HG03342 (cell line): ENCODE data around the gene KRTAP1-3.
"Not testable (repeated sequence)": the region's sequence is repeated elsewhere in the genome, so short reads cannot be mapped to it uniquely, and the experiment has no call there.

Experiments
- ATAC-seq: cut with Tn5 transposase; IDR thresholded peaks from one replicate; pipeline ENCODE4 v1.9.1; 2021; ENCODE audit warnings: mild to moderate bottlenecking, moderate library complexity; ENCODE audit not compliant: unreplicated experiment

KRTAP1-3 gene

DNA sequence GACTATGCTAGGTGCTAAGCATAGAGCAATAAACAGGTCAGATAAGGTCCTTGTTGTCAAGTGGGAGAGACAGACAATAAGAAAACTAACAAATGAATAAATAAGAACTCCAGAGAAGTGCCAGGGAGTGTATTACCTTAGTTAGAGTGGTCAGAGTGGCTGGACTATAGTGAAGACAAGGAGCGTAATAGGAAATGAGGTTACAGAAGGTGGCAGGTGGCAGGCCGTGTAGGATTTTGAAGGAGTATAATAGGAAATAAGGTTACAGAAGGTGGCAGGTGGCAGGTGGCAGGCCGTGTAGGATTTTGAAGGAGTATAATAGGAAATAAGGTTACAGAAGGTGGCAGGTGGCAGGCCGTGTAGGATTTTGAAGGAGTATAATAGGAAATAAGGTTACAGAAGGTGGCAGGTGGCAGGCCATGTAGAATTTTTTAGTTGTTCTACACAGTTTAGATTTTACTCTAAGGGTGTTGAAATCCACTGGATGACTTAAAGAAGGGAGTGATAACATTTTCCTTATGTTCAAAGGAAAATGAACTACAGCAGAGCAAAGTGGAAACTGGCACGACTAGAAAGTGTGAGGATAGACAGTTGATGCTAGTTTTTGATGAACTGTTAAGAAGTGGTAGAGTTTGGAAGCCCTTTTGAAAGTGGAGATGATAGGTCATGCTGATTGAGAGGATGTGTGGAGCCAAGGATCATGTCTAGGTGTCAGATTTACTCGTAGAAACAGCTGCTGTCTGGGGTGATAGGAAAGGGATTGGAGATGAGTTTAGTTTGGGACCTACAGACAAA is 22.2 kb downstream of the KRTAP1-3 start:
- no peak for ATAC-seq

DNA sequence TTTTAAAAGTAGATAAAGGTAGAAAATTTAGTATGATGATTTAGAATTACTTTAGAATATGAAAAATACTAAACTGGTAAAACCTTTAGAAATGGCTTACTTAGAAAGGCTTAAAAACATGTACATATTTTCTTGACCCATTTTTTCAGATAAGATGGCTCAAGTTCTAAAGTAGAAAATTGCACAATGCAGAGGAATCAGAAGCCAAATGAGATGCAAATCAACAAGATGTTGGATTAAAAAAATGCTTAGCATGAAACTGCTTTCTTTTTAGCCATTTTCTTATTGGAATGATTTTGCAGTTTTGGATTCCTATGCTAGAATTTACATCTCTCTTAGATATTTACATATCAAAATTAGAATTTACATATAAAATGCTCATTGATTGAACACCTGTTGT is 24.2 kb downstream of the KRTAP1-3 start:
- no peak for ATAC-seq

DNA sequence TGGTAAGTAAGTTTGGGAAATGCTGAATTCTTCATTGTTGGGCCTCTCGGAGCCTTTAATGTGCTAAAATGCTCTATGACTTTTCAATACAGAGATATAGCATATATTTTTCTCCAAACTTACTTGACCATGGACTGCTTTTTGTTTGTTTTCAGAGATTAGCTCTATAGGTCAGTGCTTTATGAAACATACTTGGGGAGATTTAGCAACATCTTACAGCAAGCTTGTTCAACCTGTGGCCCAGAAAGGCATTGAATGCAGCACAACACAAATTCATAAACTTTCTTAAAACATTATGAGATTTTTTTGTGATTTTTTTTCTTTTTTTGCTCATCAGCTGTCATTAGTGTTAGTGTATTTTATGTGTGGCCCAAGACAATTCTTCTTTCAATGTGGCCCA is 24.7 kb downstream of the KRTAP1-3 start:
- ATAC-seq = no peak

DNA sequence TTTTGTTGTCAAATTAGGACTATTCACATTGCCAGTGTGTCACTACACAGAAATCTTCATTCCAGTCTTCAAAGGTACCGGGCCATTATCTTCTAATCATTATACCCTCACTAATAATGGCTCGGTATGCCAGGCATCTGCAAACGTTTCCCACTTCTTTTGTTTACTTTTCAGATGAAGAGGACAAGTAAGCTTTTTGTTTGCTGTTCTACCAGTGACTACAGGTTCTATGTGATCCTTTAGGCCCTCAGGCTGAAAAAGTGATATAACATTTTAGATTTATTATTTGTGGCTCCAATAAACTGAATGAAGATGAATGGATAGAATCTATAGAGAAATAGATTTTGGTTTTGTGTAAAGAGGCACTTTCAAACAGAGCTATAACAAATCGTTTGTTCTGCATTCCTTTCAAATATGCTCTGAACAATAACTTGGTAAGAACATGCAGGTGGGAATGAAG is 25.3 kb downstream of the KRTAP1-3 start:
- no peak for ATAC-seq

DNA sequence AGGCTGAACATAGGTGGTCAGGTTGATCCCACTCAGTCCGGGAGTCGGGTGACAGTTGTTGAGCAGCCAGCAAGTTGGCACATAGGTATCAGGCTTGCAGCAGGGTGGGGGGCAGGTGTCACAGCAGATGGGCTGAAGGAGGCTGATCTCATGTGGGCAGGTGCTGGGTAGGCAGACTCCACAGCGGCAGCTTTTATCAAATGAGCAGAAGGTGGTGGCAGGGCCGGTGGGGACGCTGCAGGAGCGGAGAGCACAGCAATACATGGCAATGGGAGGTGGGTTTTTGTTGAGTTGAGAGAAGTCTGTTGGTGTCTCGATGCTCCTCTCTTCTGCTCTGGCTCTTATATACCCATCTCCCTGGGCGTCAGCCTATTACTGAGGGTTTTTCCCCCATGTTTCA is 25.9 kb downstream of the KRTAP1-3 start, which contains the start of gene KRTAP3-1:
KRTAP3-1 (minus strand) TSS at position 318 of the 400 bp plus-strand sequence; CDS start at position 264, 54 bp downstream.
- no peak for ATAC-seq

DNA sequence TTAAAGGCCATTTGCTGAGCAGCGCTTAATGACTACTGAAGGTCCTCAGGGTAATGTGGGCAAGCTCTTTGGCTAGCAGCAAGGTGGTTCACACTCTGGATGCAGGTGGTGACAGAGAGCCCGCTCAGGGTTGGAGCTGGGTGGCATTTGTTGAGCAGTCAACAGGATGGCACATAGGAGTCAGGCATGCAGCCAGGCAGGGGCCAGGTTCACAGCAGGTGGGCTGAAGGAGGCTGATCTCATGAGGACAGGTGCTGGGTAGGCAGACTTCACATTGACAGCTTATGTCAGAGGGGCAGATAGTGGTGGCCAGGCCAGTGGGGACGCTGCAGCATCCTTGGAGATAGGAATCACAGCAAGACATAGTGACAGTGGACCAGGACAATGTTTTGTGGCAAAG is 30.3 kb downstream of the KRTAP1-3 start:
- no peak for ATAC-seq

DNA sequence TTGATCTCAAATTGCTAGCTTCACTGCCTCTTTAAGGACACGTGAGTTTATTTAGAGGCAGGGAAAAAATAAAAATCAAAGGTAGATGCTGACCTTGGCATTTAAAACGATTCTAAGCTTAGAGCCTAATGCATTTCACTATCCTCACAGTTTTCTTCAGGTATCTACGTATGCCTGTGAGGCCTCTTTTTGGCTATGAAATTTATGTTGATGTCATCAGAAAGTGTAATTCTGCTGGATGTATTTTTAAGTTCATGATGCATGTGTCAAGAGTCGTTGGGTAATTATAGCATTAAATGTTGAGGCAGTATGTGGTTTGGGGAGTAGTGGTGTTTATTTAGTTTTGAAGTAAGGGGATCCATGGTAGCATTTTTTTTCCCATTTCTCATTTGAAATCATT is 30.7 kb downstream of the KRTAP1-3 start:
- ATAC-seq = no peak

DNA sequence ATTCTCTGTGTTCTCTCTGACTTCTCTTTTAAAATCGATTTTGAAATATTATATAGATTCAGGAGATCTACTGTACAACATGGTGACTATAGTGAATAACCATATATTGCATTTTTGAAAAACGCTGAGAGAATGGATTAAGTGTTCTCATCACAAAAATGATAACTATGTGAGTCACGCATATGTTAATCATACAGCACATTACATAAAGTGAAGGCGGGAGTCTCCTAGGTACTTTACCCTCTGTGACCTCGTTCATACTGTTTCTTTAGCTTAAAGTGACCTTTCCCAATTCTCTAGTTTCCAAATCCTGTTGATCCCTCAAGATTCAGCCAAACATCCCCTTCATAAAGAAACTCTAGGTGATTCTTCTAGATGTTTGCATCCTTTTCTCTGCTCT is 31.9 kb downstream of the KRTAP1-3 start:
- no peak for ATAC-seq

DNA sequence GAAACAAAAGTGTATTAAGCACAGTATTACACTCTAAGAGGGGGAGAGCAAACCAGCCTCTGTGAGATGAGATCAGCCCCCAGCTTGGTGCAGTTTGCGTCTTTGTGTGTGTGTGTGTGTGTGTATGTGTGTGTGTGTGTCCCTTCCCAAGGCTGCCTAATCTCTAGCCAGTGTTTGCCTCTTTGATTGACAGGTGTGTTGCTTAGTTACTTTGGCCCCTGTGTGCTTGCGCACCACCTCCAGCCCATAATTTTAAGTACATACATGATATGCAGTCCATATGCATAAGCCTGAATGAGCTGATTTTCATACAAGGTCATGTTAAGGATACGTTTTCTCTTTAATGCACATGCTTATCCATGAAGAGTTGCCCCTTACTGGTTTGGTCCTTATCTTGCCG is 32.9 kb downstream of the KRTAP1-3 start:
- no peak for ATAC-seq

DNA sequence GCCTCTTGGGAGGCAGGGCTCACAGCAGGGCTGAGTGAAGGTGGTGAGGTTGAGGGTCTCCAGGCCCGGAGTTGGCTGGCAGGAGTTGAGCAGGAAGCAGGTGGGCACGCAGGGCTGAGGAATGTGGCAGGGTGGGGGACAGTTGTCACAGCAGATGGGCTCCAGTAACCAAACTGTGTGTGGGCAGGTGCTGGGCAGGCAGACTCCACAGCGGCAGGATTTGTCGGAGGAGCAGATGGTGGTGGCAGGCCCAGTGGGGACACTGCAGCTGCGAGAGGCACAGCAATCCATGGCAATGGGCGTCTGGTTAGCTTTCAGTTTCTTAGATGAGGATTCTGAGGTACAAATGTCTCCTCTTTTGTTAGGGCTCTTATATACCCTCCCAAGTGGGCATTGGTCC is 35.1 kb downstream of the KRTAP1-3 start, which contains the start of gene KRTAP3-2:
KRTAP3-2 (minus strand) TSS at position 344 of the 400 bp plus-strand sequence; CDS start at position 291, 53 bp downstream.
- ATAC-seq = not testable (repeated sequence)

DNA sequence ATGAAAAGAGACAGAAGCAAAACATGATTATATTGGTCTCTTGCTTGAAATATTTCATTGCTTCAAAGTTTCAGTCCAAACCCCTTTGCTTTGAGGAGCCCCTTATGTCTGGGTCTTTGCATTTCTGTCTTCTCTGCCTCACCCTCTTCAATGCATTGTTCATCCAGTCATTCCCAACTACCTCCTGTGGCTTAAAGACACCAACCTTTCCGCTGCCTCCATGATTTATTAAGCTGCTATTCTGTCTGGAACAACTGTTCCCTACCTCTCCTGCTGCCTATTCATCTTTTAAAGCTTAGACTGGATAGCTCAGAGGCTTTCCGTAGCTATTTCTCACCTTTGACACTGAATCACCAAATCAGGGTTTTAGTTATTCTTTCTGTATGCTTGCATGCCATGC is 37.3 kb downstream of the KRTAP1-3 start:
- ATAC-seq = no peak

DNA sequence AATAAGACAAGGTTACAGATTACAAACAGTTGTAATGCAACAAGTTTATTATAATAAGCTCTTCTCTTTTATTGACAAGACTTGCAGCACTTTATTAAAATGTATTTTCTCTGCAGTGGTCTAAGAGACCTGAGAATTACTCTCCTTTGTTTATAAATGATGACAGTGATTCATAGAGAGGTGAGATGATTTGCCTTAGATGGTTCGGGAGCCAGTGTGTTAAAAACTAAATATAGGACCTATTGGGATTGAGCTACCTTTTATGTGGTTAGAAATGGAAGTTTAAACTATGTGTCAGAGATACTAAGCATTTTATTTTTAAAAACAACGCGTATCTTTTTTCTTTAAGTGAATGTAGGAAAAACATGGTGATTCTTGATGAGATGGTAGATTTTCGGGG is 37.8 kb downstream of the KRTAP1-3 start:
- no peak for ATAC-seq

DNA sequence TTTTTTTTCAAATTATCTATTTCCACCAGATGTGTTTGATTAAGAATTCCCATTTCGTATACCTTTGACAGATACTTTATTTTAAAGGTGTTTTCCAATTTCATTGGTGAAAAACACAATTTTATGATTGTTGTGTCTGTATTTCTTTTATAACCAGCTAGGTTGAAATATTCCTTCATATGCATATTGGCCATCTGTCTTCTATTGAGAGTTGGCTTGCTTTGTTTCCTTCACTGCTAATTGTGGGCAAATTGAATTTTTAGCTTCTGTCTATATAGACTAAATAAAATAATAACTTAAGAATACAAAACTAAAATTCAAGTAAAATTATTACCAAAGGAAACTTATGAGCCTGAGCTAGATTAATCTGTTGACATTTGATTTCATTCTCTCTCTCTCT is 39.6 kb downstream of the KRTAP1-3 start:
- ATAC-seq = no peak

DNA sequence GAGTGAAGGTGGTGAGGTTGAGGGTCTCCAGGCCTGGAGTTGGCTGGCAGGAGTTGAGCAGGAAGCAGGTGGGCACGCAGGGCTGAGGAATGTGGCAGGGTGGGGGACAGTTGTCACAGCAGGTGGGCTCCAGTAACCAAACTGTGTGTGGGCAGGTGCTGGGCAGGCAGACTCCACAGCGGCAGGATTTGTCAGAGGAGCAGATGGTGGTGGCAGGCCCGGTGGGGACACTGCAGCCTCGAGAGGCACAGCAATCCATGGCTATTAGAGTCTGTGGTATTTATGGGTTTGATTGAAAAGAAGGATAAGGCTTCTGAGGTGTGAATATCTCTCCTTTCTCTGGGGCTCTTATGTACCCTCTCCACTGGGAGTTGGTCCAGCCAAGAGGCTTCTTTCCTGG is 40.8 kb downstream of the KRTAP1-3 start, which contains the start of gene KRTAP3-3:
KRTAP3-3 (minus strand) TSS at position 326 of the 400 bp plus-strand sequence; CDS start at position 259, 67 bp downstream.
- ATAC-seq = no peak

DNA sequence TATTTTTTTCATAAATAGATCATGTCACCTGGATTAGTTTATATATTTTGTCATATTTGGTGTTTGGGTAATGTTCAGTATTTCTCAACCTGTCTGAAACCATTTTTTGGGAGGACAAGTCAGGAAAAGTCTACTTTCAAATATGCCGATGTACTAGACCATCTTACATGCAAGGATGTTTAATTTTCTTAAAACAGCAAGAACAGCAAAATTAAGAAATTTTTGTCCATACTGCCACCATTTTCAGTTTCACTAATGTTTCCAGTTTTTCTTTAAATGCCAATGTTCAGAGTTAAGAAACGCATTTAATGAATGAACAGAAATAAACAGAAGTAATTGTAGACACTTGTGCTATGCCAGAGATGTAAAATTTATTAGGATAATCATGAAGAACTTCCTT is 41.6 kb downstream of the KRTAP1-3 start:
- no peak for ATAC-seq

DNA sequence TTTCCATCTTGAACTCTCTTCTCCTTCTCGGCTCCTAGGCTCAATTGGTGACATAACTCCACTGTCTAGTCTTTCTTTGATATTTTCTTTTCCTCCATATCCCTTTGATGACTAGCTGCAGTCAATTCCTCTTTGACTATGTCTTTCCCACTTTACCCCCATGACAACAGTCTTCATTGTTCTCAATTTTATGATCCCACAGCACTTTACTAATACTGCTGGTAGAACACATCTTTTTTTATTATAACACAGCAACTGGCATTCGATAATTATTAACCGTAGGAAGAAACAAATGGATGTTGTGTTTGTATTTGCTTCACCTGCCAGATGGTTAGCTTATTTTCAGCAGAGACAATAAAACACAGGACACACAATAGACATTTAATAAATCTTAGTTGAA is 42.0 kb downstream of the KRTAP1-3 start:
- ATAC-seq = no peak

DNA sequence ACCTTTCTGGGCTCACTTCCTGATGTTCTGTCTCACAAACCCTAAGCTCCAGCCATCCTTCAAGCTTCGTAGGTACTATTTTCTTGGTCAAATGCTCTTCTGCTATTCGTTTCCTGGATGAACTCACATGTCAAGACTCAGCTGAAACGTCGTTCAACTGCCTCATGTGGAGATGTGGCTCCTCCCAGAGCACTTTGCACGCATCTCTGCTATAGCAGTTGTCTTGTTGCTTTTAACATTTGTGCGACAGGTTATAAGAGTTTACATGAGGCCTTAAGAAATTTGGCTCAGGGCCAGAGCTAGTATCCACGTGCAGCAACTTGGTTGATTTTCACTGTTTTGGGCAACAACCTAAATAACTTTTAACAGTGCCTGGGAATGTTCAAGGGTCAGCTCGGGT is 47.8 kb downstream of the KRTAP1-3 start:
- ATAC-seq = no peak

DNA sequence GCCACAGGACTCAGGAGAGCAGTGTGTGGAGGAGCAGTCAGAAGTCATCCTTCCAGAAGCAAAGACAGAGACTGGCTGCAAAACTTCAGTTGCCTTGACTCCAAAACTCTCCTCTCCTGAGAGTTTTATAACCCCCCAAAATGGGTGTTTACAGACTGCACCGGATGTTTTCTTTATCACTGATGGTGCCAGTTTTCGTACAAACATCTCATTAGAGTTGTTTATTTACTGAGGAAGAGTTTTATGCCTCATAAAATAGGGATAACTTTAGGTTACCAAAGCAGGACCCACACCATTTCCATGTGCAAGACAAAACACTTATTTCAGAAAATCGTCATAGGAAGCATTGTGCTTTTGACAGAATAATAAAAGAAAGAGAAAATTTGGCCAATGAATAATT is 50.4 kb downstream of the KRTAP1-3 start, which contains the start of gene KRT40:
KRT40 (minus strand) TSS at position 101 of the 400 bp plus-strand sequence; CDS start at position 48, 53 bp downstream.
- no peak for ATAC-seq
